ENCODE results near the gene EFCAB7.

EFCAB7 gene

GRCh38 chr1:63603810-63604209, 80.5 kb downstream of the EFCAB7 start:
- no peak for FAIRE-seq

- no peak for FAIRE-seq
Measured at GRCh38 chr1:63607322-63607721, 84.0 kb downstream of the EFCAB7 start.

GRCh38 chr1:63611231-63611630, 87.9 kb downstream of the EFCAB7 start:
- FAIRE-seq = no peak

GRCh38 chr1:63612564-63612963, 89.2 kb downstream of the EFCAB7 start:
- no peak for FAIRE-seq

GRCh38 chr1:63612971-63613370, 89.6 kb downstream of the EFCAB7 start:
- FAIRE-seq = no peak

GRCh38 chr1:63615768-63616420, 92.6 kb downstream of the EFCAB7 start:
- no peak for FAIRE-seq

- no peak for FAIRE-seq
Measured at GRCh38 chr1:63617450-63617849, 94.1 kb downstream of the EFCAB7 start.

GRCh38 chr1:63618011-63618410, 94.7 kb downstream of the EFCAB7 start:
- no peak for FAIRE-seq

- FAIRE-seq = no peak
Measured at GRCh38 chr1:63619558-63619957, 96.2 kb downstream of the EFCAB7 start.

- FAIRE-seq = no peak
Measured at GRCh38 chr1:63620671-63621070, 97.3 kb downstream of the EFCAB7 start.

- no peak for FAIRE-seq
Measured at GRCh38 chr1:63621075-63621474, 97.8 kb downstream of the EFCAB7 start.

GRCh38 chr1:63621698-63622097, 98.4 kb downstream of the EFCAB7 start:
- no peak for FAIRE-seq
